Mesenchymal stem cell (in vitro differentiated cells and primary cell): ENCODE results near the gene POLH.

Source experiments
- DNase-seq: peaks from one replicate; pipeline ENCODE4 v3.0.0-alpha.2; 2013
- H2AFZ ChIP-seq: one replicate; pipeline ENCODE4 v1.6.1; 2013; ENCODE audit warnings: low read depth, mild to moderate bottlenecking, control low read depth, inconsistent platforms, low read length, moderate library complexity
- H2AK5ac ChIP-seq: 2 replicates; pipeline ENCODE4 v1.6.1; 2013; ENCODE audit warnings: low read length, moderate library complexity, mild to moderate bottlenecking, inconsistent platforms; ENCODE audit not compliant: severe bottlenecking
- H2BK120ac ChIP-seq: one replicate; pipeline ENCODE4 v1.6.1; 2013; ENCODE audit warnings: low read depth, mild to moderate bottlenecking, inconsistent platforms, low read length, moderate library complexity
- H2BK12ac ChIP-seq, 2 experiments: one replicate each; pipeline ENCODE4 v1.6.1; 2013; ENCODE audit warnings: inconsistent platforms in 2 of 2, low read length in 2 of 2, mild to moderate bottlenecking in 2 of 2, moderate library complexity in 2 of 2, control low read depth in 1 of 2
- H2BK15ac ChIP-seq: one replicate; pipeline ENCODE4 v1.6.1; 2013; ENCODE audit warnings: mild to moderate bottlenecking, low read depth, inconsistent platforms; ENCODE audit not compliant: poor library complexity, severe bottlenecking
- H2BK5ac ChIP-seq: 2 replicates; pipeline ENCODE4 v1.6.1; 2013; ENCODE audit warnings: low read depth, mild to moderate bottlenecking, low read length, control low read depth, inconsistent platforms; ENCODE audit not compliant: poor library complexity, severe bottlenecking
- H3K14ac ChIP-seq, 2 experiments: one replicate each; pipeline ENCODE4 v1.6.1; 2013; ENCODE audit warnings: inconsistent platforms in 2 of 2, low read length in 2 of 2, control low read depth in 1 of 2, mild to moderate bottlenecking in 1 of 2, moderate library complexity in 1 of 2
- H3K18ac ChIP-seq, 2 experiments: one replicate each; pipeline ENCODE4 v1.6.1; 2013; ENCODE audit warnings: inconsistent platforms in 2 of 2, low read length in 2 of 2, control low read depth in 1 of 2, low read depth in 1 of 2, mild to moderate bottlenecking in 1 of 2
- H3K23ac ChIP-seq, 2 experiments: one replicate each; pipeline ENCODE4 v1.6.1; 2013; ENCODE audit warnings: inconsistent platforms in 2 of 2, low read length in 2 of 2, mild to moderate bottlenecking in 2 of 2, moderate library complexity in 2 of 2, control low read depth in 1 of 2
- H3K27ac ChIP-seq: 2 replicates; pipeline ENCODE4 v1.5.1; 2013; ENCODE audit warnings: mild to moderate bottlenecking, moderate library complexity, low read length, control low read depth, inconsistent platforms; ENCODE audit not compliant: poor library complexity, severe bottlenecking
- H3K27me3 ChIP-seq, 2 experiments: 2 replicates each; pipeline versions ENCODE4 v1.6.1 to v1.7.0; 2013; ENCODE audit warnings: low read length in 2 of 2, mild to moderate bottlenecking in 2 of 2, moderate library complexity in 2 of 2, control low read depth in 1 of 2, inconsistent platforms in 1 of 2; ENCODE audit not compliant: control insufficient read depth in 1 of 2, insufficient read depth in 1 of 2
- H3K36me3 ChIP-seq, 2 experiments: 2 replicates each; pipeline versions ENCODE4 v1.6.1 to v1.7.0; 2013; ENCODE audit warnings: low read length in 2 of 2, control low read depth in 1 of 2, inconsistent platforms in 1 of 2, low read depth in 1 of 2, mild to moderate bottlenecking in 1 of 2; ENCODE audit not compliant: insufficient read depth in 2 of 2, control insufficient read depth in 1 of 2
- H3K4ac ChIP-seq, 2 experiments: one replicate each; pipeline ENCODE4 v1.6.1; 2013; ENCODE audit warnings: inconsistent platforms in 2 of 2, low read length in 2 of 2, mild to moderate bottlenecking in 2 of 2, moderate library complexity in 2 of 2, control low read depth in 1 of 2, low read depth in 1 of 2
- H3K4me1 ChIP-seq: 2 replicates; pipeline ENCODE4 v1.6.1; 2013; ENCODE audit warnings: low read depth, low read length, control low read depth; ENCODE audit not compliant: control insufficient read depth, insufficient read depth
- H3K4me2 ChIP-seq: 2 replicates; pipeline ENCODE4 v1.6.1; 2013; ENCODE audit warnings: low read length, mild to moderate bottlenecking, inconsistent platforms; ENCODE audit not compliant: poor library complexity, severe bottlenecking
- H3K4me3 ChIP-seq, 2 experiments: 2 replicates each; pipeline versions ENCODE4 v1.5.1 to v1.7.0; 2013; ENCODE audit warnings: low read length in 2 of 2, mild to moderate bottlenecking in 2 of 2, control low read depth in 1 of 2, low read depth in 1 of 2; ENCODE audit not compliant: insufficient read depth in 1 of 2
- H3K79me1 ChIP-seq: replicated peaks from 2 replicates; pipeline ENCODE4 v1.6.1; 2013; ENCODE audit warnings: mild to moderate bottlenecking, control low read depth, low read length, inconsistent platforms; ENCODE audit not compliant: poor library complexity, severe bottlenecking
- H3K9ac ChIP-seq: 2 replicates; pipeline ENCODE4 v1.7.0; 2013; ENCODE audit warnings: mild to moderate bottlenecking, low read length, moderate library complexity
- H3K9me3 ChIP-seq: 2 replicates; pipeline ENCODE4 v1.7.0; 2013; ENCODE audit warnings: mild to moderate bottlenecking, low read length; ENCODE audit not compliant: control insufficient read depth
- H4K8ac ChIP-seq: one replicate; pipeline ENCODE4 v1.6.1; 2013; ENCODE audit warnings: inconsistent platforms, mild to moderate bottlenecking, low read length, moderate library complexity
- H4K91ac ChIP-seq: one replicate; pipeline ENCODE4 v1.6.1; 2013; ENCODE audit warnings: mild to moderate bottlenecking, low read length, inconsistent platforms
- WGBS: methylation state at CpG from one replicate; pipeline ENCODE4 v1.1.7; 2013; ENCODE audit warnings: mixed read lengths; 5-methylcytosine and 5-hydroxymethylcytosine counted together

POLH gene

GRCh38 chr6:43622541-43622940 is 46.6 kb downstream of the POLH start:
- no peak overlapping the region for H2BK15ac ChIP-seq
- H3K4me3 ChIP-seq = no peak overlapping the region
- H3K4me2 ChIP-seq = no peak overlapping the region
- DNase-seq = no peak
- no peaks in the 10 kb centered on the region for H3K9me3 ChIP-seq
- no peak overlapping the region for H3K18ac ChIP-seq
- peaks cover 60 to 79% of the 10 kb centered on the region in 2 experiments for H3K36me3 ChIP-seq
- no peak overlapping the region for H2AFZ ChIP-seq
- H4K91ac ChIP-seq = no peak overlapping the region
- H4K8ac ChIP-seq = peak overlapping the region; percentile 65
- H2BK5ac ChIP-seq = no peak overlapping the region
- H3K4me1 ChIP-seq = peaks cover 6% of the 10 kb centered on the region
- no peak overlapping the region for H3K4ac ChIP-seq
- no peak overlapping the region for H2BK12ac ChIP-seq
- no peak overlapping the region for H3K27ac ChIP-seq
- H2BK120ac ChIP-seq = no peak overlapping the region
- H3K27me3 ChIP-seq = no peaks in the 10 kb centered on the region
- WGBS = 97% methylated on average over 10 of the region's 10 CpGs
- no peak overlapping the region for H3K23ac ChIP-seq
- no peak overlapping the region for H3K9ac ChIP-seq
- H2AK5ac ChIP-seq = no peak overlapping the region
- peak overlapping the region in 1 of 2 experiments; percentile 44 for H3K14ac ChIP-seq
- H3K79me1 ChIP-seq = peaks cover 37% of the 10 kb centered on the region

- H2BK120ac ChIP-seq = no peak overlapping the region
- no peak overlapping the region for H3K27ac ChIP-seq
- 98% methylated on average over 12 of the region's 12 CpGs for WGBS
Measured at GRCh38 chr6:43623880-43624785, 48.1 kb downstream of the POLH start.

GRCh38 chr6:43624786-43625288 is 48.9 kb downstream of the POLH start:
- DNase-seq = no peak
- no peak overlapping the region for H2BK12ac ChIP-seq
- no peak overlapping the region for H3K18ac ChIP-seq
- H3K4me2 ChIP-seq = no peak overlapping the region
- no peak overlapping the region for H3K14ac ChIP-seq
- peaks cover 11% of the 10 kb centered on the region for H3K4me1 ChIP-seq
- no peaks in the 10 kb centered on the region for H3K27me3 ChIP-seq
- H3K9me3 ChIP-seq = no peaks in the 10 kb centered on the region
- no peak overlapping the region for H4K91ac ChIP-seq
- H3K4me3 ChIP-seq = no peak overlapping the region
- no peak overlapping the region for H3K23ac ChIP-seq
- H3K4ac ChIP-seq = no peak overlapping the region
- H3K9ac ChIP-seq = no peak overlapping the region
- H4K8ac ChIP-seq = peak overlapping the region; percentile 31
- no peak overlapping the region for H2AFZ ChIP-seq
- H2BK120ac ChIP-seq = no peak overlapping the region
- H3K36me3 ChIP-seq = peaks cover 52 to 66% of the 10 kb centered on the region in 2 experiments
- 97% methylated on average over 7 of the region's 7 CpGs for WGBS
- H2BK15ac ChIP-seq = no peak overlapping the region
- H2AK5ac ChIP-seq = no peak overlapping the region
- H3K79me1 ChIP-seq = peaks cover 37% of the 10 kb centered on the region
- H3K27ac ChIP-seq = no peak overlapping the region
- H2BK5ac ChIP-seq = no peak overlapping the region

More at GRCh38 chr6:43623880-43624785, 48.1 kb downstream of the POLH start:
- H3K9me3 ChIP-seq = no peaks in the 10 kb centered on the region
- no peak overlapping the region for H2BK12ac ChIP-seq
- no peak overlapping the region for H3K23ac ChIP-seq
- peak overlapping the region; percentile 45 for H4K91ac ChIP-seq
- no peak overlapping the region for H2AFZ ChIP-seq
- H2BK15ac ChIP-seq = no peak overlapping the region
- DNase-seq = no peak
- no peak overlapping the region for H3K14ac ChIP-seq
- peaks cover 52 to 73% of the 10 kb centered on the region in 2 experiments for H3K36me3 ChIP-seq
- peaks cover 37% of the 10 kb centered on the region for H3K79me1 ChIP-seq
- H4K8ac ChIP-seq = no peak overlapping the region
- H3K18ac ChIP-seq = no peak overlapping the region
- no peaks in the 10 kb centered on the region for H3K27me3 ChIP-seq
- no peak overlapping the region for H3K4me2 ChIP-seq
- no peak overlapping the region for H2AK5ac ChIP-seq
- no peak overlapping the region for H3K4me3 ChIP-seq
- no peak overlapping the region for H2BK5ac ChIP-seq
- no peak overlapping the region for H3K9ac ChIP-seq
- H3K4me1 ChIP-seq = peaks cover 9% of the 10 kb centered on the region
- H3K4ac ChIP-seq = no peak overlapping the region

- 98% methylated on average over 14 of the region's 16 CpGs for WGBS
- no peak overlapping the region for H3K14ac ChIP-seq
- no peak overlapping the region for H2AK5ac ChIP-seq
- peaks cover 16% of the 10 kb centered on the region for H3K4me1 ChIP-seq
- H3K9me3 ChIP-seq = no peaks in the 10 kb centered on the region
- H4K91ac ChIP-seq = no peak overlapping the region
- H2BK5ac ChIP-seq = no peak overlapping the region
- H3K9ac ChIP-seq = no peak overlapping the region
- no peak overlapping the region for H2AFZ ChIP-seq
- no peak overlapping the region for H3K4me3 ChIP-seq
- H3K79me1 ChIP-seq = peaks cover 37% of the 10 kb centered on the region
- H3K4ac ChIP-seq = no peak overlapping the region
- no peak overlapping the region for H3K27ac ChIP-seq
- no peak overlapping the region for H2BK15ac ChIP-seq
- H3K18ac ChIP-seq = no peak overlapping the region
- H2BK120ac ChIP-seq = no peak overlapping the region
- H3K36me3 ChIP-seq = peaks cover 52 to 59% of the 10 kb centered on the region in 2 experiments
- no peak overlapping the region for H4K8ac ChIP-seq
- H3K27me3 ChIP-seq = no peaks in the 10 kb centered on the region
- DNase-seq = no peak
- no peak overlapping the region for H2BK12ac ChIP-seq
- H3K4me2 ChIP-seq = no peak overlapping the region
- H3K23ac ChIP-seq = no peak overlapping the region
Measured at GRCh38 chr6:43625393-43625992, 49.5 kb downstream of the POLH start.
